Neural crest cell (in vitro differentiated cells): Measurements from ENCODE around the gene F12. TPM values are rescaled to one million over a fixed set of nuclear protein-coding genes. Genes with fewer than 3 reads are reported as not detected.

ENCODE experiments used
- DNase-seq: peaks from one replicate; pipeline ENCODE4 v3.0.0; 2021; ENCODE audit warnings: low read depth, mixed read lengths, low spot score
- H3K27ac Mint-ChIP-seq: one replicate; pipeline ENCODE4 v1.8.0; 2021; ENCODE audit warnings: mild to moderate bottlenecking, mixed read lengths; ENCODE audit not compliant: unreplicated experiment
- H3K27me3 Mint-ChIP-seq: 2 replicates; pipeline ENCODE4 v1.8.0; 2021; ENCODE audit warnings: low read depth, mild to moderate bottlenecking, mixed read lengths
- H3K36me3 Mint-ChIP-seq: 2 replicates; pipeline ENCODE4 v1.8.0; 2021; ENCODE audit warnings: low read depth, mild to moderate bottlenecking, mixed read lengths
- H3K4me1 Mint-ChIP-seq: 2 replicates; pipeline ENCODE4 v1.8.0; 2021; ENCODE audit warnings: mixed read lengths
- H3K4me3 Mint-ChIP-seq: one replicate; pipeline ENCODE4 v1.8.0; 2021; ENCODE audit warnings: mild to moderate bottlenecking, mixed read lengths
- H3K9me3 Mint-ChIP-seq: 2 replicates; pipeline ENCODE4 v1.8.0; 2021; ENCODE audit warnings: mixed read lengths
- total RNA-seq: library from RNA; stranded (reverse); gene quantifications from 2 replicates; pipeline ENCODE4 v1.2.1, GENCODE V29; 2021
- TF ChIP-seq, protein P1 (sequence below): fragments of 200-600 bp; sonication (generic); conservative IDR thresholded peaks from 2 replicates; pipeline ENCODE4 v1.5.0; 2021; ENCODE audit warnings: antibody characterized with exemption, mild to moderate bottlenecking

F12 gene
- total RNA-seq, 1 donor from 2014 or later, result 2.7 TPM

DNA sequence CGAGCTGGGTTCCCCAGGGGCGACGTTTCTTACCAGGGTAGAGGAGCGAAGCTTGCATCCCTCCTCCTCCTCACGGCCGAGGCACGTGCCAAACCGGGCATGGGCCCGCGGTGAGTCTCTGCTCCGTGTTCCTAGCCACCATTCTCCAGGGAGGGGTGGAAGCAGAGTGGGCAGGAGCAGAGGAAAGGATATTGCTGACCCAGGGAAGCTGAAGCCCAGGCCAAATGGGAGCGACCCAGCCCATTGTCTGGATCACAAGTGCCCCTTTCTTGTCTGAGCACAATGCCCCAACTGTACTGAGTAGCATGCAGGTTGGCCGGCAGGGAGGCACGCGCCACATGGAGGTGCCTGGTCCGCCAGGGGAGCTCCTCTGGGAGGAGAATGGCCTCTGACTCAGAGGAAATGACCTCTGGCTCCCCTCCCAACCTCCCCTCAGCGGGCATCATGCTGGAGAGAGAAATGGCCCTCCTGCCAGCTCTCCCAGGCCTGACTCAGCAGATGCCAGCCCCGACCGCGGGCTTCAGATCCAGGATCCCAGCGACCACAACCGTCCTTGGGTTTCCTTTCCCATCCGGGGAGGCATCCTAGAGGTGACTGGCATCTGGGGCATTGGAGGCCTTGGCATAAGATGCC, 38.4 kb upstream of the F12 start:
- H3K27ac Mint-ChIP-seq, result peak overlapping the region; percentile 81
- TF ChIP-seq, protein P1, sequence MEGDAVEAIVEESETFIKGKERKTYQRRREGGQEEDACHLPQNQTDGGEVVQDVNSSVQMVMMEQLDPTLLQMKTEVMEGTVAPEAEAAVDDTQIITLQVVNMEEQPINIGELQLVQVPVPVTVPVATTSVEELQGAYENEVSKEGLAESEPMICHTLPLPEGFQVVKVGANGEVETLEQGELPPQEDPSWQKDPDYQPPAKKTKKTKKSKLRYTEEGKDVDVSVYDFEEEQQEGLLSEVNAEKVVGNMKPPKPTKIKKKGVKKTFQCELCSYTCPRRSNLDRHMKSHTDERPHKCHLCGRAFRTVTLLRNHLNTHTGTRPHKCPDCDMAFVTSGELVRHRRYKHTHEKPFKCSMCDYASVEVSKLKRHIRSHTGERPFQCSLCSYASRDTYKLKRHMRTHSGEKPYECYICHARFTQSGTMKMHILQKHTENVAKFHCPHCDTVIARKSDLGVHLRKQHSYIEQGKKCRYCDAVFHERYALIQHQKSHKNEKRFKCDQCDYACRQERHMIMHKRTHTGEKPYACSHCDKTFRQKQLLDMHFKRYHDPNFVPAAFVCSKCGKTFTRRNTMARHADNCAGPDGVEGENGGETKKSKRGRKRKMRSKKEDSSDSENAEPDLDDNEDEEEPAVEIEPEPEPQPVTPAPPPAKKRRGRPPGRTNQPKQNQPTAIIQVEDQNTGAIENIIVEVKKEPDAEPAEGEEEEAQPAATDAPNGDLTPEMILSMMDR, result no peak
- H3K4me1 Mint-ChIP-seq, result peaks cover 55% of the 10 kb centered on the region
- peaks cover 6% of the 10 kb centered on the region for H3K36me3 Mint-ChIP-seq
- peak; percentile 58 for DNase-seq
- no peaks in the 10 kb centered on the region for H3K9me3 Mint-ChIP-seq
- peaks cover 53% of the 10 kb centered on the region for H3K27me3 Mint-ChIP-seq
- H3K4me3 Mint-ChIP-seq, result peak overlapping the region; percentile 93

DNA sequence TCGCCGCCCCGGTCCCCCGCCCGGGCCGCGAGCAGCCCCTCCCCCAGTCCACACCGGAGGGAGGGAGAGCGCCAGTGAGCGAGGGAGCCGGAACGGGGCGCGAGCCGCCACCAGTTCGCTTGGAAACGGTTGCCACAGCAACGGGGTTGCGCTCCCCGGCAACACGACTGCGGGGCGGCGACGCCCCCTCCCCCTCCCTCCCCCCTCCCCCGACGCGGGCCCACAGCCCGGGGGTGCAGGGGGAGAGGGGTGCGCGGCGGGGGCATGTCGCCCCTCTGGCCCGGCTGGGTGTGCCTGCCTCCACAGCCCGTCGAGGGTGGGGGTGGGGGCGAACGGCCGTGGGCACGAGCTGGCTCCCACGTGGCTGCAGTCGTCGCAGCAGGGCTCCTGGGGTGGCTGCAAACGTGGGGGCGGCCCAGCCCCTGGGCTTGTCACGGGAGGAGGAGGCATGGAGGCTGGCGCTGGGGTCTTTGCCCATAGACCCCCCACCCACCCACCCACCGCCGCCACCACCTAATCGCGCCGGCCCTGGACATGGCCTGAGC, 37.8 kb upstream of the F12 start:
- Mint-ChIP-seq H3K27ac (no peak overlapping the region), H3K9me3 (no peaks in the 10 kb centered on the region), H3K36me3 (peaks cover 6% of the 10 kb centered on the region), H3K27me3 (peaks cover 51% of the 10 kb centered on the region), H3K4me1 (peaks cover 55% of the 10 kb centered on the region), H3K4me3 (peak overlapping the region; percentile 93)
- peak; percentile 70 for DNase-seq
- TF ChIP-seq, protein P1, result no peak

DNA sequence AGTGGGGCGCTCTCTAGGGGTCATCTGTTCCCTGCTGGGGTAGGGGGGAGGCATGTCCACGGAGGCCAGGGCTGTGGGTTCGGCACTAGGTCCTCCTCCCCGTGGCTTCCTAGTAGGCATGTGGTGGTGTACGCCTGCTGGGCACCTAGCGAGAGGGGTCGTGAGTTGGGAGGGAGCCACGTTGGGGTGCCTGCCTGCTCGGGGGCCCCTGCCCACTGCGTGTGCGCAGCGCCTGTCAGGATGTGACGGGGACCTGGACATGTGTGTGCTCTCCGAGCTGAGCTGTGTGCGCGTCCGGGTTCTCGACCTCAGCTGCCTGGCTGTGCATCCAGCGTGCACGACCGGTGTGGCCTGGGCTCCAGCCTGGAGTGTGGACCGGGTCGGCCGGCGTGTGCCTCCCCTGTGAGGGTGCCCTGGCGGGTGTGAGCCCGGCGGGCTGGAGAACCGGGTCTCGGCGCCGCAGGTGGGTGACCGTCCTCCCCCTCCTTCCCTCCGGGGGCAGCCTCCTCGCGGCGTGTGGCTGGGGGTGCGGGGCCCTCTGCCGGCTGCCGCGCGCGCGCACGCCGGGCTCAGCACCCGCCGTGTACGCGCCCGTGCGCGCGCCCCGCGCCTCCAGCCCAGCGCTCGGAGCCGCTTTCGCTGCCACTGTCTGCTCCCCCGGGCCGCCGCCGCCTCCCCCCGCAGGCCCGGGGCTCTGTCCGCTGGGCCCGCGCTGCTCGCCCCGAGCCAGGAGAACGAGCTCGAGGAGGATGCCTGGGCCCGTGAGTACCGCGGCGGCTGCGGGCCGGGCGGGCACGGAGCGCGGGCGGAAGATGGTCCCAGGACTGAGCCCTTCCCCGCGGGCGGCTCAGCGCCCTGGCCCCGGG, 37.1 kb upstream of the F12 start, which contains the start of gene PRR7:
TSS of gene PRR7 (plus strand) at position 615 of the 866 bp plus-strand sequence. CDS start 8,254 bp downstream, outside the sequence.
- H3K27me3 Mint-ChIP-seq, result peaks cover 47% of the 10 kb centered on the region
- peak; percentile 58 for DNase-seq

DNA sequence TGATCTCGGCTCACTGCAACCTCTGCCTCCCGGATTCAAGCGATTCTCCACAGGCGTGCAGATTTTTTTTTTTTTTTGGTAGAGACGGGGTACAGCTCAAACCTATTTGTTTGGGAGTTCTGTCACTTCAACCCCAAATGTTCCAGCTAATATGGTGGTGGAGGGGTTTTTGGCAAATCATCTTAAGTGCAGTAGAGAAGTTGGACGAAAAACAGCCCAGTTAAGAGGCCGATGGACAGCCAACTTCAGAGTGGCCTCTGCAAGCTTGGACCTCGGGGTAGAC, 36.5 kb upstream of the F12 start:
- TF ChIP-seq, protein P1, result no peak
- Mint-ChIP-seq H3K27me3 (peaks cover 45% of the 10 kb centered on the region), H3K4me3 (peak overlapping the region; percentile 88), H3K4me1 (peaks cover 56% of the 10 kb centered on the region), H3K27ac (peak overlapping the region; percentile 13), H3K36me3 (peaks cover 5% of the 10 kb centered on the region), H3K9me3 (no peaks in the 10 kb centered on the region)
- no peak for DNase-seq

More for the DNA sequence above, 37.1 kb upstream of the F12 start, which contains the start of gene PRR7:
- Mint-ChIP-seq H3K4me3 (peak within 1 kb of the TSS; percentile 93), H3K36me3 (peaks cover 6% of the 10 kb centered on the region), H3K27ac (peak within 1 kb of the TSS; percentile 81), H3K4me1 (peaks cover 58% of the 10 kb centered on the region), H3K9me3 (no peaks in the 10 kb centered on the region)
- TF ChIP-seq, protein P1, result peak; percentile 22

DNA sequence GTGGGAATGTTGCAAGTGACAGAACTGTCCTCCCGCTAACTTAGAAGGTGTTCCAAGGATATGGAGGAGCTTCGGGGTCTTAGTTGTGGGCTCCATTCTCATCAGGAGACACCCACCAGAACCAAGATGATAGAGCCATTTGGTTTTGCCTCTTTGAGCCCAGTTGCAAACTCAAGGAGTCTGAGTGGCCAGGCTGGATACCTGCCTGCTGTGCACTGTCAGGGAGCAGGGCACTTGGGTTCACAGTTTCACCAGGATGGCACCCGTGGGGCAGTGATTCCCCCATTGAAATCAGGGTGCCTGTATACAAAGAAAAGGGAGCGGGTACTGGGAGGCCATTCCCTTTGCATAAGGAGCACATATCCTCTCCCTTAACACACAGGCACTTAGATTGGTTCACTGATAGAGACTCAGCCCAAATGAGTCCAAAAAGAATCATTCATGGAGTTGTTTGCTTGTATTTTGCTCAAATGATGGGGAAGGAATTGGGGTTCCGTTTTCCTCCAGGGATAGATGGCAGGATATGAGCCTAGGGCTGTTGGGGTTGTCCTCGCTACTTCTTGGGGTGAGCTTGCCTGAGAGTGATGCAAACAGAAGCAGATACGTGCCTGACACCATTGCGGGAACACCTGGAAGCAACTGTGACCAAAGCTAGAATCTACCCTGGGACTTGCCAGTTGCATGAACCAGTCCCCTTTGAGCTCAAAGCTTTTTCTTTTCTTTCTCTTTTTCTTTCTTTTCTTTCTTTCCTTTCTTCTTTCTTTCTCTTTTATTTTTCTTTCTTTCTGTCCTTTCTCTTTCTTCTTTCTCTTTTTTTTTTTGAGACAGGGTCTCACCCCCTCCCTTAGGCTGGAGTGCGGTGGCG, 35.9 kb upstream of the F12 start:
- Mint-ChIP-seq H3K27me3 (peaks cover 43% of the 10 kb centered on the region), H3K36me3 (peaks cover 3% of the 10 kb centered on the region), H3K27ac (peak overlapping the region; percentile 13), H3K9me3 (no peaks in the 10 kb centered on the region), H3K4me1 (peaks cover 50% of the 10 kb centered on the region), H3K4me3 (peak overlapping the region; percentile 88)
- TF ChIP-seq, protein P1, result no peak
- DNase-seq, result no peak
